NCI-H446 treated with DMSO at 0.1 percent for 48 hours (cell line): ENCODE results near the gene LMOD2.
"Not testable (repeated sequence)": the region's sequence is repeated elsewhere in the genome, so short reads cannot be mapped to it uniquely, and the experiment has no call there.

ENCODE experiments used
- DNase-seq: peaks from one replicate; lab custom pipeline; 2025; lab: John Stamatoyannopoulos, UW

Gene LMOD2, protein sequence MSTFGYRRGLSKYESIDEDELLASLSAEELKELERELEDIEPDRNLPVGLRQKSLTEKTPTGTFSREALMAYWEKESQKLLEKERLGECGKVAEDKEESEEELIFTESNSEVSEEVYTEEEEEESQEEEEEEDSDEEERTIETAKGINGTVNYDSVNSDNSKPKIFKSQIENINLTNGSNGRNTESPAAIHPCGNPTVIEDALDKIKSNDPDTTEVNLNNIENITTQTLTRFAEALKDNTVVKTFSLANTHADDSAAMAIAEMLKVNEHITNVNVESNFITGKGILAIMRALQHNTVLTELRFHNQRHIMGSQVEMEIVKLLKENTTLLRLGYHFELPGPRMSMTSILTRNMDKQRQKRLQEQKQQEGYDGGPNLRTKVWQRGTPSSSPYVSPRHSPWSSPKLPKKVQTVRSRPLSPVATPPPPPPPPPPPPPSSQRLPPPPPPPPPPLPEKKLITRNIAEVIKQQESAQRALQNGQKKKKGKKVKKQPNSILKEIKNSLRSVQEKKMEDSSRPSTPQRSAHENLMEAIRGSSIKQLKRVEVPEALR

DNA sequence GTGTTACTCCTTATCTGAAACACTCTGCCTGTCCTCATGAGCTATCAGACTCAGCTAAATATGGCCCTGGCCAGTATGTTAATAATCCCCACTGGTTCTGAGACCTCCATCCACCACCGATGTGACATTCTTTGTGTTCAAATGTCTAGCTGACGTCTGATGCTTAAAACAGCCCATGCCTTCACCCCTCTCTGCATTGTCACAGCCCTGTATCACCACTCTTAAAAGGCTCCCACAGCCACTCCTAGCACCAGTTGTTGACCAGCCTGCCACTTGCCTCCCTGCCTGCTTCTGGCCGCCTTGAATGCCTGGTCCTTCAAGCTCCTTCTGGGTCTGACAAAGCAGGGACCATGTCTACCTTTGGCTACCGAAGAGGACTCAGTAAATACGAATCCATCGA, at the start of gene LMOD2:
Gene LMOD2 (plus strand): TSS at position 253 of the 400 bp plus-strand sequence. CDS start 98 bp downstream, at position 351.
- no peak for DNase-seq

DNA sequence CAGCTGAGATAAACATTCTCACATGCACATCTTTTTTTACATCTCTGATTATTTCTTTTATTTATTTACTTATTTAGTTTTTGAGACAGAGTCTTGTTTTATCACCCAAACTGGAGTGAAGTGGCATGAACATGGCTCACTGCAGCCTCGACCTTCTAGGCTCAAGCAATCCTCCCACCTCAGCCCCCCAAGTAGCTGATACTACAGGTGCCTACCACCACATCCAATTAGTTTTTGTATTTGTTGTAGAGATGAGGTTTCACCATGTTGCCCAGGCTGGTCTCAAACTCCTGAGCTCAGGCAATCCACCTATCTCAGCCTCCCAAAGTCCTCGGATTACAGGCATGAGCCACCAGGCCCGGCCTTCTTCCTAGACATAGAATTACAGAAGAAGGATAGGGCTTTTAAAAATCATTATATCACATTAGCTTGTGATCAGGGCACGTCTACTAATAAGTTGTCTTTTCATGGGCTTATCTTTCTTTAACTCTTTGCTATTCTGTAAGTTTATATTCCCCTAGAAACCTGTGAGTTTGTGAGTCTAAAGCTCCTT, 48.2 kb upstream of the LMOD2 start:
- no peak for DNase-seq

DNA sequence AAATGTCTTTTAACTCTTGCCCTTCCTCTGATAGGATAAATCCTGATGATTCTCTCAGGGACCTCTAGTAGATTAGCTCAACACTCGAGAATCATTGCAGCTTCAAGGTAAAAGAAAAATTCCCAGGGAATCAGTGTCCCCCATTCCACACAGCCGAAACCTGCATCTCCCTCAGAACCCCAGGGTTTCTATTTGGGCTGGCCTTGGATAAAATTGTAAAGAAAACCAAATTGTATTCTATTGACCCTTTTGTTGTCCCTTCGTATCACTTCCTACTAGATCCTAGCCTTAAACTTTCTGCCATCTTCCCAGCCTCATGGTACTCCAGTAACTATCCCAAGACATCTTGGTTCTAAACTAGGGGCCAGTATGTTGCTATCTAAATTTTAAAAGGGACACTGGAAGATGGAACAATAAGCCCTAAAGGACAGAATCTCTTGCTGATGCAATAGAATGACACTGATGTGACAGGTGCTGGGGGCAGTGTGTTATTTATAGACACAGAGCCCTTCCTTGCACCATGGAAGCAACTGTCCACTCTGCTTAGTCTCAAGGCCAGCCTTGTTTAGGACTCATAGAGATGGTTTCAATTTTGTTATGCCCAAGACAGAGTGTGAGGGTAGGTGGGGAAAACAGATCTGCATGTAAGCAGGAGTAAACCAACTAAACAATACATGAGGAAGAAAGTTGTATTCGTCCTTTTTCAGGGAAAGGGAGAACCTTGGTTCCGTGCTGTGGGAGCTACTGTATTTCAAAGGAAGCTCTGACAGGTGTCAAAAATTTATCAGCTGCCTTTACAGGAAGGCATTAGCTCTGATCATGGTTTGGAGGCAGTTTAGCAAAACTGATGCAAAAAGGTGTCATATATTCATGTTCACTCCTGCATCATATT, 46.4 kb upstream of the LMOD2 start:
- no peak for DNase-seq

DNA sequence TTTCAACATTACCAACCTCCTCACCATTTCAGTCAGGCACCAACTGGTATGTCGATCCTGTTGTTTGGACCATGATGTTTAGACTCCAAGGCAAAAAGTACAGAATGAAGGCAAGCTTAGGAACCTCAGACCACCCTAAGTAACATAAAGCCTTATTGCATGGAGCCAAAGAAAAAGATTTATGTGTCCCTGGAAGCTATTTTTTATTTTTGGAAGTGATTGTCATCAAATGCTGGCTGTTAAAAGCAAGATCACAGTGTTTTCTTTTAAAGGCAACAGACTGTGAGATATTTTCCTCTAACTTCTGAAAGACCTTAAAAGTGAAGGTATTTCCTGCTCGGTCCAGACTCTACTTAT, 45.8 kb upstream of the LMOD2 start:
- DNase-seq: no peak

DNA sequence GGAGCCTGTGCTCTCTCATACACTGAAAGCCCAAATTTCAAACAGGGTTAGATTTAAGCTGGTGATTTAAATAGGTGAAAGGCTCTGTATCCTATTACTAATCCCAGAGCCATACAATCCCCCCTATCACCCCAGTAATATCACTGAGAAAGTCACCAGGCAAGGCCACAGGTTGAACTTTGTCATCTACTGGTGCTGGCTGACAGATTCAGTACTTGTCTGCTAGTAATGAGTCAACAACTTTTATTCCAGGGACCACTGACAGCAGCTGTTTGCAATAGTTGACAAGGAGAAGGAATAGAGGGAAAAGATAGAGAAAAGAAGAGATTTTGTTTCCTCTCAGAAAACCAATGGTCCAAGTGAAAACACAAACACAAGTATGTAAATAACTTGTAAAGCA, 43.6 kb upstream of the LMOD2 start:
- no peak for DNase-seq

DNA sequence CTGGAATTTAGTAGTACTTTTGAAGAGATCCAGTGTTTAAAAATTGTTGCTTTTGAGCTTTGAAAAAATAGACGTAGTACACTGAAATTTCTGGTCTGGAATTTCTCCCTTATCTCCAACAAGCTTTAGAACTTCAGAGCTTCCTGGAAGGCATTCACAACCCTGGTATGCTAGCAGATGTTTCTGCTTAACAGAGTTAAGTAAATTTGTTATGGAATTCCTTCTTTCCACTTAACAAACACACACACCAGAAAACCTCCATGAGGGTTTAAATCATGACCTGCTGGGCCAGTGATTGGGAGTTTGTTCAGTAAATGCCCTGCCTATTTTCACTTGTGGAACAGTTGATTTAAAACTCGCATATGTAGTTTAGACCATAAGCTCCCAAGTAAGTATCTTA, 40.3 kb upstream of the LMOD2 start:
- DNase-seq: no peak

DNA sequence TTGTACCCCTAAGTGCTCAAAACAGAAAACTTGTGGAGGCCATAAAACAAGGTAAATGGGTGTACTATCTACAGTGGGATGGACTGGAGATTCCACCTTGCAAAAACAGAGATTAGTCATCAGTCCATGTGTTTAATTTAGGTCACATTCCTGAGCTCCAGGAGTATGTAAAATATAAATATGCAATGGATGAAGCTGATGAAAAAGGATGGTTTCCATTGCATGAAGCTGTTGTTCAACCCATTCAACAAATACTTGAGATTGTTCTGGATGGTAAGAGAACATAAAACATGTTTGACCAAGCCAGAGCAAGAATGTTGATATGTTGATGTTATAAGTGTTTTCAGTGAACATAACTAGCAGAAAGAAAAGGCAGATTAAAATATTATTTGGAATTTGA, 39.4 kb upstream of the LMOD2 start:
- no peak for DNase-seq

DNA sequence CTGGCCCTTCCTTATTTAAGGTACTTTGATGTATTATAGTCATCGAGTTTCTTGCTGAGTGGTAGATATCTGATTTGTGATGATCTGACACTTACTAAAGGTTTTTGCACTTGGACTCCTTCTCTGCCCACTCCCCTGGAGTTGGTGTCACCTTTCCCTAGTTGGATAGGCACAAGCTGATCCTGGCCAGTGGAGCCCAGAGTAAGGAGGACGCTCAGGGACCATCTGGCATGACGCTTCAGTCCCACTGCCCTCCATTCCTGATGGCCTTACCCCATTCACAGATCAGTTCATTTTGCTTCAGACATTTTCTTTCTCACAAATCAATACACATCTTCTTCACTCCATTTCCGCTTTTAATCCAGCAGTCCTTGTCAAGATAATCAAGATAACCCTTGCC, 34.0 kb upstream of the LMOD2 start:
- DNase-seq: no peak

DNA sequence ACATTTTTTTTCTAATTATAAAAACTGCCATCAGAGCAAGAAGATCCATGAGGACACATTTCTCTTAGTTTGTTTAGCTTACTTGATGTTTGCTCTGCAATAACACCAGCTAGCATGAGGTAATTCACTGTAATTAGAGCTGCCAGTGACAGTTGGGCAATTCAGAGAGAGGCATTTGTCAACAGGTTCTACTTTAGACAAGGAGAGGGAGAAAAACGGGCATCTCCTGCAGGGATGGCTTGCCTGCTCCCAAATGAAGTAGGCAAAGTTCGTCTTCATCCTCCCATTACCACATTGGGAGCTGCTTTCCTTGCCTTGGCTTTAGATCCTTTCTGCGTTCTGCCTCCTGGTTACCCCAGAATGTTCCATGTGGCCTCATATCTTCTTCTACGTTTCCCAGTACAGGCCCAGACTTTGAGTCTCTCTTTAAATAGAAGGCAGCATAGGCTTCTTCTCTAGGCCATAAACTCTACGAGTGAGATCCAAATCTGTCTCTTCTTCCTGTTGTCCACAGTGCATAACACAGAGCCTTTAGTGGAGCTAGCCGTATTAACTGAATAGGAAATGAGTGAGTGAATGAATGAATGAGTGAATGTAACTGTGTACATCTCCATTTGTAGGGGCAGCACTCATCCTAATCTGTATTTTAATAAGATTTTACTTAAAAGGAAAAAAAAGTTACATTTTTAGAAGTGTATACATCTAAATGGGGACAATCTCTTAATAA, 32.8 kb upstream of the LMOD2 start:
- no peak for DNase-seq

DNA sequence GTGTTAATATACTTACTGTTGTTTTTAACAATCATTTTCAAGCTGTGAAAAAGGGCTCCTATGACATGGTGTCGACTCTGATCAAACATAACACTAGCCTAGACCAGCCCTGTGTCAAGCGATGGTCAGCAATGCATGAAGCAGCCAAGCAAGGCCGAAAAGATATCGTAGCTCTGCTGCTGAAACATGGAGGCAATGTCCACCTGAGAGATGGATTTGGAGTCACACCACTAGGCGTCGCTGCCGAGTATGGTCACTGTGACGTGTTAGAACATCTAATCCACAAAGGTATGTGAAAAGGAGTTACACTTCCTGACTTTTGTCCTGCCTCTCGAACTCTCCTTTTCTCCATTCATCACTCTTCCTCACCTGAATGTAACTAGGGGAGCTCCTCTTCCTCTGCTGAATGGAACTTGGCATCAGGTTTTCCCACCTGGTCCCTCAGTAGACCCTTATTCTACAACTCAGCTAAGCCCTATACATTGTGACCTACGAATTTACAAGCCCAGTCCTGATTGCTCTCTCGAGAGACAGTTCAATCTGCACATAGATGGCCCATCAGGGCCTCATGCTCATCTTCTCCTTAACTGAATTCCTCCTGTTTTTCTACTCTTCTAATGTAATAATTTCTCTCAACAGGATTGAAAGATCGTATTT, 31.0 kb upstream of the LMOD2 start:
- DNase-seq: no peak

DNA sequence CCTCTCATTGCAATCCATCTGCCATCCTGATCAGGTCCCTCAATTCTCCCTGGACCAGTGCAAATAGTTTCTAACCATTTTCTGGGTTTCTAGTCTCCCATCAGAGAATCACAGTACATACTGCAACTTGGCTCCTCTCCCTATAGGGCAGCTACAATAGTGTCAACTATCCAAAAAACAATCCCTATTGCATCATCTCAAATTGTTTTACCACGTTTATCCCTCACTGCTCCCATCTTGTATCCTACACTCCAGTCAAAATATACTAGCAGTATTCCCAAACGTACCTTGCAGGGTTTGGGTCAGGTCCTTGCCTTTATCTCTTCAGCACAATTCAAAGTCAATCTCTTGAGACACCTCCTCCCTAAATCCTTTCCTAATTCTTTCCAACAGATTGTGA, 30.4 kb upstream of the LMOD2 start:
- DNase-seq: no peak

DNA sequence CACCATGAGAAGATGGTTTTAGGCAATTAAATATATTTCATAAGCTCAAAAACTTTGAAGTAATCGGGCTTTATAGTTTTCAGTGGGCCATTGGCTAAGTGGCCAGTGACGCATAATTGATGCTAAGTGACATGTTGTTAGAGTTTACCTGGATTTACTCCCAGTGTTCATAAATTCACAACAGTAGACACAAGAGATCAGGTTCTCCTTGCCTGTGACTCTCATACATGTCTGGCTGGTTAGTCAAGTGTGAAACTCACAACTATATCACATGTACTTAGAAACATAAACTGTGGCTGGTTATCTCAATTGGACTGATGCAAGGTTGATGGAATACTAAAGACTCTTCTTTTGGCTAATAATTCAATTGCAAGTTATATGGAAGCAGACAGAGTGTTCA, 27.8 kb upstream of the LMOD2 start:
- no peak for DNase-seq

DNA sequence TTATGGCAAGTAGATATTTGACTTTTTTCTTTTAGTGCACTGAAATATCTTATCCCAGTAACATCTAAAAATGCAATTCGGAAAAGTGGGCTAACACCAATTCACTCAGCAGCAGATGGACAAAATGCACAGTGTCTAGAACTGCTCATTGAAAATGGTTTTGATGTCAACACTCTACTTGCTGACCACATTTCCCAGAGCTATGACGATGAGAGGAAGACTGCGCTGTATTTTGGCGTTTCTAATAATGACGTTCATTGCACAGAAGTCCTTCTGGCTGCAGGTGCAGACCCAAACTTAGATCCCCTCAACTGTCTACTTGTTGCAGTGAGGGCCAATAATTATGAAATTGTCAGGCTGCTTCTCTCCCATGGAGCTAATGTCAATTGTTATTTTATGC, 26.8 kb upstream of the LMOD2 start:
- DNase-seq: no peak

DNA sequence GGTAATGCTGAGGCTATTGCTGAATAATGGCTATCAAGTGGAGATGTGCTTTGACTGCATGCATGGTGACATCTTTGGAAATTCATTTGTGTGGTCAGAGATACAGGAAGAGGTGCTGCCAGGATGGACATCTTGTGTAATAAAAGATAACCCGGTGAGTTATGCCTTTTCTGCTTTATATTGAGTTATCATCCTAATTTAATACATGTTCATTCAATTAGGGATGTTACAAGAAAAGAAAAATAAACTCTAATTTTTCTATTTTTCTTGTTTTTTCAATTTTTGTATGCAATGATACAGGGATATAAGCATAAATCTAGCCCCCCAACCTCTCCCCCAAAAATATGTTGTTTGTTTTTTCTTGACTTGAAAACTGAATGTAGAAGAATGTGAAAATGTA, 26.4 kb upstream of the LMOD2 start:
- DNase-seq: no peak

DNA sequence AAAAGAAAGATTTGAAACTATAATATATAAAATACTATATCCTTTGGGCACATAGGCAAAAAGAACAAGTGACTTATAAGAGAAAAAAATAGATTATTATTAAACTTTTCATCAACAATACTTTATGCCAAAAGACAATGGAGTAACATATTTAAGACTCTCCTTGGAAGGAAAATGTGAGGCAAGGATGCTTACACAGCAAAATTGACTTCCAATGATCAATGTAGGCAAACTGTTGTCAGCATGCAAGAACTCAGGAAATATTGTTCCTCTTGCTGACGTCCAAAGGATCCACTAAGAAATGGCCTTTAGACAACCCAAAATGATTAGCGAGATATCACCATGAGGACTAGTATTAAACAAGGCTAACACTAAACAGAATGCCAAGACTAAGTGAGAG, 22.9 kb upstream of the LMOD2 start:
- no peak for DNase-seq

DNA sequence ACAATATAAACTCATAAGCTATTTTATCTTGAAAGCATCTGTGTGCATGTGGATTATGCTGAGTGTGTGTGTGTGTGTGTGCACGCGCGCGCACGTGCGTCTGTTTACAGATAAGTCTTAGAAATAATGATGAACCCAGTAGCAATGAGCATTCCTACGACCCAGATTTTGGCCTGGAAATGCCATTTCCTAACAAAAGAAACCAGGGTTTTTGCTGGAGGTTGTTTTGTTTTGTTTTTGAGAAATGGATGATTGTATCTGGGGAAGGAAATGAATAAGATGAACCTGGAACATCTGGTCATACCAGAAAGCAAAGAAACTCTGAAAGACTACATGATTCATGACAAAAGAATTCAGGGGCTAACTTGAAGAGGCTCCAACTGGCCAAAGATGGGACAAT, 22.1 kb upstream of the LMOD2 start:
- DNase-seq: no peak

DNA sequence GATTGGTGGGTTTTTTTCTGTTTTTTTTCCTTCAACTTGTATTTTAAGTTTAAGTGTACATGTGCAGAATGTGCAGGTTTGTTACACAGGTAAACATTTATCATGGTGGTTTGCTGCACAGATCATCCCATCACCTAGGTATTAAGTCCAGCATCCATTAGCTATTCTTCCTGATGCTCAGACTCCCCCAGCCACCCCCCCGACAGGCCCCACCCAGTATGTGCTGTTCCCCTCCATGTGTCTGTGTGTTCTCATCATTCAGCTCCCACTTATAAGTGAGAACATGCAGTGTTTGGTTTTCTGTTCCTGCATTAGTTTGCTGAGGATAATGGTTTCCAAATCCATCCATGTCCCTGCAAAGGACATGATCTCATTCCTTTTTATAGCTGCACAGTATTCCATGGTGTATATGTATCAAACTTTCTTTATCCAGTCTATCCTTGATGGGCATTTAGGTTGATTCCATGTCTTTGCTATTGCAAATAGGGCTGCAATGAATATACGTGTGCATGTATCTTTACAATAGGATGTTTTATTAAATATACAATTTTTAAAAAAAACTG, 21.6 kb upstream of the LMOD2 start:
- DNase-seq: not testable (repeated sequence)

DNA sequence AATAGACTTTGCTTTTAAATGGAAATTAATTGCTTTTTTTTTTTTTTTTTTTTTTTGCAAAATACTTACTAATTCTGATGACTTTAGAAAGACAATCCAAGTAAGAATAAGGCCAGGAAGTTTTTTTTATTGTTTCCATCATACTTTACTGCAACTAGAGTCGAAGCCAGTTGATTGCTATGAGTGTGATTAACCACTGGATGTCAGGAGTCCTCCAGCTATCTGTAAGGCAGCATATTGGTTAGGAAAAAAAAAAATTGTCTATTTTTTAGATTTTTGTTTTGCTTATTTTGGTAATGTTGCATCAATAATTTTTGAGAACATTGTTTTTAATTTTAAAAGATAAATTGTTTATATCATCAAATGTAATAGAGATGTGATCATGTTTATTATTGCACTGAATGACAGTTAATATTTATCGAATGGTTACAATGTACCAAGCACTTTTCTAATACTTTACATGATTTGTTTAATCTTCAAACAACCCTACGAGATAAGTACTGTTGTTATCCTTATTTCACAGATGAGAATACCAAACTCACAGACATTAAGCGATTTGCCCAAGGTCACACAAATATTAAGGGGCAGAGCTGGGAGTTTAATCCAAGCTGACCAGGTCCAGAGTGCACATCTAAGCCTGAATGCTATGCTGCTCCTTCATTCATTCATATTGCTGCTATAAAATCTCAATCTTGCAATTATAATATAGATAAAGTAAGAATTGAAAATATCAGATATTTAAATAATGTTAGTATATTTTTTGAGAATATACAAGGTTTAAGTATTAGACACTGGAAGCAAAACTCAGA, 19.9 kb upstream of the LMOD2 start:
- DNase-seq: no peak

DNA sequence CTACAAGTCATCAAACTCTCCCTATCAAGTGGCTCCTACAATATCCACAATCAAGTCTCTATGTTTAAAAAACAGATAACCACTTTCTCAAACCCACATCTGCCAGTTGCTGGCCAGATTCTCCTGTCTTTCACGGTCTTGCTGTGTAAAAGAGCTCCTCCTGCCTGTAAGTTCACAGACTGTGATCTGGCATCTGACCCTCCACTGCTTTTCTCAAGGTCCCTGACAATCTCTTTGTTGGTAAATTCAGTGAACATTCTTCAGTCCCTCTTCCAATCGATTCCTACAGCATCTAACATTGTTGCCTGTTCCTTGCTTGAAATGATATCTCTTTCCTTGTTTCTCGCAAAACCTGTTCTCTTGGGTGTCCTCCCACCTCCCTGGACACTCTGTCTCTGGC, 18.5 kb upstream of the LMOD2 start:
- DNase-seq: no peak

DNA sequence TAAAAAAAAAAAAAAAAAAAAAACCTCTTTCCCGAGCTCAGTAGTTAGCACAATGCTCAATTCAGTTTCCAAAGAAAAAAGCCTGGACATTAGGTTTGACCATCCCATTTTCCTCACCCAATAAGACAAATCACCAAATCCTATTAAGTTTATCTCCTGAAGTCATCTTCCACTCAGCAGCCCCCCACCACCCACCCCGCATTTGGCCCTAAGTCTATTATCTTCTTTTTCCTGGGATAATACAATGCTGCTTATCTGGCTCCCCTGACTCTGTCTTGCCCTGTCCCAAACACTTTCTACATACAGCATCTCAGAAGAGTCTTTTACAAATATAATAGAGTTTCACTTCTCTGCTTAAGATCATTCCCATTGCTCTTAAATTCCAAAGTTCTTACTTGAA, 17.8 kb upstream of the LMOD2 start:
- no peak for DNase-seq
